Fibroblast of skin of back (primary cell): ENCODE data around the gene CALHM4.

Experiments used
- DNase-seq: peaks from one replicate; pipeline ENCODE4 v3.0.0-alpha.2; 2013

The CALHM4 gene

GRCh38 chr6:116542426-116542825 lies 11.1 kb upstream of the CALHM4 start:
- DNase-seq: no peak

DNA sequence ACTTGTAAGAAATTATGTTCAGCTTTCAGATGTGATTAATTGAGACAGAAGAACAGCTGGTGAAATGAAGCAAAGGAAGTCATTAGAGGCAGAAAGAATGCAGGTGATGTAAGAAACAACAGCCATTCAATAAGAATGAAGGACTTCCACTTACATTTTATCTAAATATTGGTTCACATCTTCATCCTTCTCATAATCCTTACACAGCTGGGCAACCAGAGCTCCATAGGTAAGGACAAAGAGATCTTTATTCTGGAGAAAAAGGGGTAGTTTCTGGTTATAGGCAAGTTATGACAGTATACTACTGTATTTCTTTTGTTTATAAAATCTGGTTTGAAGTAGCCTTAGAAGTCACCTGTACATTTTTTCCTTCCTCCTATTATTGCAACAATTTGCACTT lies 10.4 kb upstream of the CALHM4 start:
- DNase-seq: no peak

GRCh38 chr6:116545651-116546050 lies 7.9 kb upstream of the CALHM4 start, which contains the start of gene TRAPPC3L:
TSS of gene TRAPPC3L (minus strand) at chr6:116545684. CDS start at chr6:116545514, 170 bp downstream.
- no peak for DNase-seq

GRCh38 chr6:116547358-116547757 lies 6.2 kb upstream of the CALHM4 start:
- no peak for DNase-seq

DNA sequence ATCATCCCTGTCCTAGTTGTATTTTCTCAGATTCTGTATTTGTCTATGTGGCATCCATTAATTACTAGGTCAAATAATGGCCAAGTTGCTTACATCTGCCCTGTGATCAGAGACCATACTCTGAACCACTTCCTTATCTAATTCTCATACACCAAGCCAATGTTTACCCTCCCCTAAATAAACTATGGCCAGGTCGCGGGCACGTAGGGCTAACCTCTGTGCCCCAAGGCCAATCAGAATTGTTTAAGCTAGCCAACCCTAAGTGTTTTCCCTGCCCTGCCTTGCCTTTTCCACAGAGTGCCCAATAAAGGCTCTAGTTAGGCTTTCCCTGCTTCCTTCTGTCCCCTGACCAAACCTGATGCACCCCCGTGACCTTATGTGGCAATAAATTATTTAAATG lies 2.8 kb upstream of the CALHM4 start:
- DNase-seq: no peak

- DNase-seq: peak; percentile 88
Observed at GRCh38 chr6:116556065-116556464, 2.5 kb downstream of the CALHM4 start.

DNA sequence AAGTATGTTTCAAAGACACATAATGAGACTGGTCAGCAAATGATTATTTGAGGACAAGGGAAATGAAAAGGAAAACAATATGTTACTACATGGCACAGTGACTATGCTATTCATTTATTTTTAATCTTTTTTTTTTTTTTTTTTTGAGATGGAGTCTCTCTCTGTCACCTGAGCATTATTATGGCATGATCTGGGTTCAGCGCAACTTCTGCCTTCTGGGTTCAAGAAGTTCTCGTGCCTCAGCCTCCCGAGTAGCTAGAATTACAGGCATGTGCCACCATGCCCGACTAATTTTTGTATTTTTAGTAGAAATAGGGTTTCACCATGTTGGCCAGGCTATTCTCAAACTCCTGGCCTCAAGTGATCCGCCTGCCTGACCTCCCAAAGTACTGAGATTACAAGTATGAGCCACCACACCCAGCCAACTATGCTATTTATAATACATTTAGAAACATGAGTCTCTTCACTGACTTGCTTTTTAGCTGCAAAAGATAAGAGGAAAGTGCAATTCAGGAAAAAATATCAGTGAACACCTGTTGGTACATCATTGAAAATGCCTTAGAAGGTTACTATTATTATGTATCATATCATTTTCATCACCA lies 3.4 kb downstream of the CALHM4 start:
- no peak for DNase-seq

GRCh38 chr6:116557893-116558292 lies 4.3 kb downstream of the CALHM4 start:
- DNase-seq: peak; percentile 97

GRCh38 chr6:116560130-116560529 lies 6.6 kb downstream of the CALHM4 start:
- DNase-seq: no peak

GRCh38 chr6:116561377-116562018 lies 7.9 kb downstream of the CALHM4 start:
- DNase-seq: peak; percentile 70

DNA sequence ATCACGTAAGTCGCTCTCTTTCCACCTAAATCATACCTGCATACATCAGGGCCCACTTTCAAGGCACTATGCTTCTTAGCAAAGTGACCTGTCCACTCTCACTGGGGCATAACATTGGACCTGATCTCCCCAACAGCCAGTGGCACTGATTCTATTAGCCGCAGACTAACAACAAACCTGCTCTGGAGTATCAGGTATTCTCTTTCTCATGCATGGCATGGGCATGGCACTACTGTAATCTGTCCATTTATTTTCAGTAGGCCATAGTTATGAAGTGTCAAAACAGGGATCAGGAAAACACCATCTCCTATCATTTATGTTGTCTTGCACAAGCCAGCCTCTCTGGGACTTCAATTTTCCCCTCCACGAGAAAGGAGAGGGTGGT lies 8.5 kb downstream of the CALHM4 start:
- no peak for DNase-seq

DNA sequence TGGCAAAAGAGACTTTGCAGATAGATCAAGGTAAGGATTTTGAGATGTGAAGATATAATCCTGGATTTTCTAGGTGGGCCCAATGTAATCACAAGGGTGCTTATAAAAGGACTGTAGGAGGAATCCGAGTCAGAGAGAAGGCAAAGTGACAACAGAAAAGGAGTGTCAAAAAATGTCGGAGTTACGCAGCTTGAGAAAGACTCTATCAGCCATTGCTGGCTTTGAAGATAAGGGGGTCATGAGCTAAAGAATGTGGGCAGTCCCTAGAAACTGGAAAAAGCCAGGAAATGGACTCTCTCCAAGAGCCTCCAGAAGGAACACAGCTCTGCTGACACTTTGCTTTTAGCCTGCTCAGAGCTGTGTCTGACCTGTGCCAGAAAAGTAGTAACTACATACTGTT lies 9.1 kb downstream of the CALHM4 start:
- DNase-seq: no peak

- no peak for DNase-seq
Observed at GRCh38 chr6:116563830-116564229, 10.3 kb downstream of the CALHM4 start.

DNA sequence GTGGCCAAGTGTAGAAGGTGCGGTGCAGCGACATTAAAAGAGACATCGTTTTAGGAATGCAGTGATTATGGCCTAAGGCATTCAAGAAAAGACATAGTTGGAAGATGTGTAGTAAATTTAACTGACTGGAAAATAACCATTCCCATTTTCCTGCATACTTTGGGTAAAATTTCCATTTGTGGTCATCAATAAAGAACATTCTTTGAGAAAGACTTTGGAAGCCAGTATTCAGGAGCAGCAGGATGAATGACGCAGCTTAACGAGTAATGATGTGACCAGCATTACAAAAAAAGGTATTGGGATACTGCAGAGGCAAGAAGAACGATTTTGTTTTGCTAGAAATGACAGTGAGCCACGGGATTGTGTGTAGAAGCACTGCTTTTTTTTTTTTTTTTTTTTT lies 10.8 kb downstream of the CALHM4 start:
- peak; percentile 71 for DNase-seq

GRCh38 chr6:116564921-116565872 lies 11.6 kb downstream of the CALHM4 start:
- peak; percentile 24 for DNase-seq

- DNase-seq: no peak
Observed at GRCh38 chr6:116568111-116568510, 14.6 kb downstream of the CALHM4 start.

DNA sequence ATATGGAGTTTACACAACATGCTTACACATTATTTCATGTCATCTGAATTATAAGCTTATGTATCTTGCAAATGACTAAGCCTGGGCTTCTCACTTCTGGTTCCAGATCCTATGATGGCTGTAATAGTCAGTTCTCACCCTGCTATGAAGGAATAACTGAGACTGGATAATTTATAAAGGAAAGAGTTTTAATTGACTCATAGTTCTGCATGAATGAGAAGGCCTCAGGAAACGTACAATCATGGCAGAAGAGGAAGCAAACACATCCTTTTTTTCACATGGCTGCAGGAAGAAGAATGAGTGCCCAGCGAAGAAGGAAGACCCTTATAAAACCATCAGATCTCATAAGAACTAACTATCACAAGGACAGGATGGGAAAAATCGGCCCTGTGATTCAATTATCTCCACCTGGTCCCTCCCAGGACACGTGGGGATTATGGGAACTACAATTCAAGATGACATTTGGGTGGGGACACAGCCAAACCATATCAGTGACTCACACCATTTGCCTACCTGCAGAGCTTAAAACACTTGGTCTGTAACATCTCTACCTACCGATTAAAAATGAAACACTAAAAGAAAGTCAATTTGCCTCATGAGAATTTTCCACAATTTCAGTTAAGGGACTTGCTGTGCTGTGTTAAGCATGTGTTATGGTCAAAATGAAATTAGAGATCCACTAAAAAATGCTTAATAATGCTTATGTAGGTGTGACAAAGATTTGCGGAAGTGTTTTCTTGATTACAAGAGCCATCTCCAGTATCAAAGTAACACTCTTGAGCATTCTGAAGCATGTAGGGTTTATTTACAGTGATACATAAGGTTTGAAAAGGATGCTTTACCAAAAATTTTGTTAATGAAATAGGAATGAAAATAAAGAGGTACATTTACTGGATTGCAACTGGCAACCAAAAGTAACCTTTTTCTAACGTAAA lies 15.5 kb downstream of the CALHM4 start:
- no peak for DNase-seq

GRCh38 chr6:116570856-116571682 lies 17.5 kb downstream of the CALHM4 start, which contains the start of gene RWDD1:
TSS of gene RWDD1 (plus strand) at chr6:116571504. CDS start at chr6:116571583, 79 bp downstream.
- DNase-seq: peak; percentile 100

GRCh38 chr6:116571683-116572000 lies 18.1 kb downstream of the CALHM4 start:
- DNase-seq: no peak

DNA sequence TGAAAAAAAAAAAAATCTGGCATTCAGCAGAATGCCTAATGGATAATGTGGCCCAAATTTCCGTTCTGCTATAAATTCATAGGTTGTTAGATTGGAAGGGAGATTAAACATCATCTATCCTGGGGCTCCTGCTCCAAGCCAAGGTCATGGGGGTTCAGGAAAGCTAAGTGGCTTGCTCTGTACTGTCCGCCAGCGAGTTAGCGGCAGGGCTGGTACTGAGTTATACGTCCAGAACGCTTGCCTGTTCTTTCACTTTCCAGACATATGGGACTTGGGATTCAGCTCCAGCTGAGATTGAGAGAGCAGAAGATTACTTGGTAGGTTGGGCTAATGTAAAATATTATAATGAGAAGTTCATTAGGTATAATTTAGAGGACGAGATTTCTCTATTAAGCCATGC lies 18.6 kb downstream of the CALHM4 start:
- DNase-seq: peak; percentile 36

DNA sequence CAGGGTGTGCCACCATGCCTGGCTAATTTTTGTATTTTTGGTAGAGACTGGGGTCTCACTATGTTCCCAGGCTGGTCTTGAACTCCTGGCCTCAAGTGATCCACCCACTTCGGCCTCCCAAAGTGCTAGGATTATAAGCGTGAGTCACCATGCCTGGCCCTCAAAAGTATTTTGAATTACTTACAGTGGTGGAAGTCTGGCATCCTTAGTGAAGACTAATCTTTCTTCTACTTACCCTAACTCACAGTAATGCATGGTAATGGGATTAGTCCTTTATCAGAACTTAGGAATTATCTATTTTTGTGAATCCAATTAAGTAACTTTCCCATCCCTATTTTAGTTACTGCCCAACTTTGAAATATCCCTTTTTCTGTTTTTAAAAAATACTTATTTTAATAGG lies 21.7 kb downstream of the CALHM4 start:
- no peak for DNase-seq
